IMR-90 (cell line): ENCODE results near the gene SORCS1.

Source experiments
- BHLHE40 ChIP-seq: fragments of 150-350 bp; IDR thresholded peaks from 2 replicates; pipeline ENCODE4 v1.6.1; 2016; ENCODE audit warnings: mild to moderate bottlenecking, low read depth, low read length
- CEBPB ChIP-seq: IDR thresholded peaks from 2 replicates; pipeline ENCODE4 v1.6.1; 2012; ENCODE audit warnings: low read depth, low read length, improper control_type of control experiment
- FOS ChIP-seq: fragments of 150-350 bp; IDR thresholded peaks from 2 replicates; pipeline ENCODE4 v1.6.1; 2016; ENCODE audit warnings: low read depth, low read length
- MAFK ChIP-seq: IDR thresholded peaks from 2 replicates; pipeline ENCODE4 v1.6.1; 2012; ENCODE audit warnings: low read depth, low read length, improper control_type of control experiment
- MAZ ChIP-seq: IDR thresholded peaks from 2 replicates; pipeline ENCODE4 v1.6.1; 2012; ENCODE audit warnings: low read depth, mild to moderate bottlenecking, low read length, improper control_type of control experiment, moderate library complexity, borderline replicate concordance
- NFE2L2 ChIP-seq: fragments of 150-350 bp; IDR thresholded peaks from 2 replicates; pipeline ENCODE4 v1.6.1; 2016; ENCODE audit warnings: low read depth, mild to moderate bottlenecking, low read length
- POLR2A ChIP-seq: IDR thresholded peaks from 2 replicates; pipeline ENCODE4 v1.6.1; 2012; ENCODE audit warnings: mild to moderate bottlenecking, low read depth, low read length
- RCOR1 ChIP-seq: IDR thresholded peaks from 2 replicates; pipeline ENCODE4 v1.6.1; 2012; ENCODE audit warnings: mild to moderate bottlenecking, low read length, improper control_type of control experiment; ENCODE audit not compliant: insufficient replicate concordance
- RFX5 ChIP-seq: IDR thresholded peaks from 2 replicates; pipeline ENCODE4 v1.8.0; 2012; ENCODE audit warnings: low read depth, mild to moderate bottlenecking, low read length, moderate library complexity
- SMC3 ChIP-seq: fragments of 150-350 bp; IDR thresholded peaks from 2 replicates; pipeline ENCODE4 v1.6.1; 2016; ENCODE audit warnings: low read depth, mild to moderate bottlenecking, antibody characterized with exemption, low read length, moderate library complexity
- TF ChIP-seq, protein P1 (sequence below): conservative IDR thresholded peaks from 2 replicates; pipeline ENCODE4 v1.5.1; 2012; ENCODE audit warnings: mild to moderate bottlenecking, low read depth, low read length, improper control_type of control experiment

DNA sequence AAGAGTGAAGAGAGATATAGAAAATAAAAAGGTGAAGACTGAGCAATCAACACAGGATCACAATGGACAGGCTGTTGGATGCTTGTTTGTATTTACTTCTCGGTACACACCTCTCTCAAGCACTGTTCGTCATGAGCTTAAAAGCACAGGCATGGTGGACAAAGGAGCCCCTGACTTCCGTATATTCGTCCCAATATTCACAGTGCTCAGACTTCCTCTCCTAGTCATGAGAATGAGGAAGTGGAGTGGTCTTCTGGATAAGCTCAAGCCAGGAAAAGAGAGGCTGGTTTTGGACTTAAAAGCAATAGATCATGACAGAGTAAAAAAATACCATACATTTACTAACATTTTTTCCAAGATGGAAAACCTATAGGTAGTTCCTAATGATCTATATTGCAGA is 172.5 kb downstream of the SORCS1 start:
- TF ChIP-seq, protein P1, sequence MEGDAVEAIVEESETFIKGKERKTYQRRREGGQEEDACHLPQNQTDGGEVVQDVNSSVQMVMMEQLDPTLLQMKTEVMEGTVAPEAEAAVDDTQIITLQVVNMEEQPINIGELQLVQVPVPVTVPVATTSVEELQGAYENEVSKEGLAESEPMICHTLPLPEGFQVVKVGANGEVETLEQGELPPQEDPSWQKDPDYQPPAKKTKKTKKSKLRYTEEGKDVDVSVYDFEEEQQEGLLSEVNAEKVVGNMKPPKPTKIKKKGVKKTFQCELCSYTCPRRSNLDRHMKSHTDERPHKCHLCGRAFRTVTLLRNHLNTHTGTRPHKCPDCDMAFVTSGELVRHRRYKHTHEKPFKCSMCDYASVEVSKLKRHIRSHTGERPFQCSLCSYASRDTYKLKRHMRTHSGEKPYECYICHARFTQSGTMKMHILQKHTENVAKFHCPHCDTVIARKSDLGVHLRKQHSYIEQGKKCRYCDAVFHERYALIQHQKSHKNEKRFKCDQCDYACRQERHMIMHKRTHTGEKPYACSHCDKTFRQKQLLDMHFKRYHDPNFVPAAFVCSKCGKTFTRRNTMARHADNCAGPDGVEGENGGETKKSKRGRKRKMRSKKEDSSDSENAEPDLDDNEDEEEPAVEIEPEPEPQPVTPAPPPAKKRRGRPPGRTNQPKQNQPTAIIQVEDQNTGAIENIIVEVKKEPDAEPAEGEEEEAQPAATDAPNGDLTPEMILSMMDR, result no peak
- TF ChIP-seq POLR2A (no peak), RCOR1 (no peak), RFX5 (no peak), CEBPB (no peak), SMC3 (no peak), MAZ (no peak), BHLHE40 (no peak), MAFK (no peak), FOS (no peak), NFE2L2 (no peak)
